Colonic mucosa (tissue), 4 donors: ENCODE data around the gene HBEGF. TPM values are rescaled to one million over a fixed set of nuclear protein-coding genes. Genes with fewer than 3 reads are reported as not detected.

Source experiments
- DNase-seq: peaks from one replicate; pipeline ENCODE4 v3.0.0-alpha.2; 2020
- H3K27ac ChIP-seq: fragments of 200-600 bp; one replicate; pipeline ENCODE4 v1.8.0; 2021
- H3K27me3 ChIP-seq: fragments of 200-600 bp; one replicate; pipeline ENCODE4 v1.8.0; 2021
- H3K36me3 ChIP-seq: fragments of 200-600 bp; one replicate; pipeline ENCODE4 v1.8.0; 2021
- H3K4me1 ChIP-seq: fragments of 200-600 bp; one replicate; pipeline ENCODE4 v1.8.0; 2021; ENCODE audit warnings: mild to moderate bottlenecking
- H3K4me3 ChIP-seq: fragments of 200-600 bp; one replicate; pipeline ENCODE4 v1.8.0; 2021
- H3K9ac ChIP-seq, 2 donors: one replicate each; pipeline ENCODE4 v1.7.0; 2013; ENCODE audit warnings: control low read depth in 2 of 2, low read depth in 2 of 2, low read length in 2 of 2
- H3K9me3 ChIP-seq: fragments of 200-600 bp; one replicate; pipeline ENCODE4 v1.8.0; 2021
- CTCF ChIP-seq: fragments of 200-600 bp; IDR thresholded peaks from one replicate; pipeline ENCODE4 v1.8.0; 2022; ENCODE audit warnings: antibody characterized with exemption, mild to moderate bottlenecking
- intact Hi-C: fragments of 100-400 bp; cut with DNase I; formaldehyde crosslinking; loops from one replicate; pipeline ENCODE4 v1.14.1; 2022
- total RNA-seq, 2 donors: library from RNA; stranded (reverse); fragmentation: NEBNext Ultra II Directional in 1 of 2; extraction: Animal tissue kit (Norgen Biotek cat#: 25700) in 1 of 2; gene quantifications; one replicate each; pipeline ENCODE4 v1.2.1, GENCODE V29; 2021
- donor health status: healthy.
- donor health status: DM: no; HTN: no; CAD: no.
- donor health status: DM: no; HTN: no; CAD: no.

HBEGF gene
- total RNA-seq, 2 donors from 2014 or later, result 4.3 to 14.6 TPM

- Histone ChIP-seq H3K4me3 (no peak overlapping the region), H3K27me3 (no peaks in the 10 kb centered on the region), H3K9me3 (no peaks in the 10 kb centered on the region), H3K36me3 (no peaks in the 10 kb centered on the region), H3K4me1 (peaks cover 4% of the 10 kb centered on the region), H3K27ac (no peak overlapping the region), H3K9ac (no peak overlapping the region)
- peak; percentile 55 for DNase-seq
- intact Hi-C loops, result no loop called here
- no peak for TF ChIP-seq CTCF
Measured at GRCh38 chr5:140383300-140383699, 36.9 kb upstream of the HBEGF start.

GRCh38 chr5:140382866-140383265 lies 36.5 kb upstream of the HBEGF start:
- peak overlapping the region; percentile 4 for H3K27ac ChIP-seq
- H3K9ac ChIP-seq, result no peak overlapping the region
- H3K9me3 ChIP-seq, result no peaks in the 10 kb centered on the region
- H3K4me1 ChIP-seq, result peaks cover 4% of the 10 kb centered on the region
- intact Hi-C loops, result no loop called here
- no peak for DNase-seq
- no peaks in the 10 kb centered on the region for H3K36me3 ChIP-seq
- TF ChIP-seq CTCF, result no peak
- H3K27me3 ChIP-seq, result no peaks in the 10 kb centered on the region
- no peak overlapping the region for H3K4me3 ChIP-seq

- Histone ChIP-seq H3K9me3 (no peaks in the 10 kb centered on the region), H3K4me1 (peaks cover 4% of the 10 kb centered on the region), H3K9ac (no peak overlapping the region), H3K27me3 (no peaks in the 10 kb centered on the region), H3K4me3 (no peak overlapping the region), H3K36me3 (no peaks in the 10 kb centered on the region), H3K27ac (peak overlapping the region; percentile 4)
- no peak for DNase-seq
- intact Hi-C loops, result no loop called here
- TF ChIP-seq CTCF, result no peak
Measured at GRCh38 chr5:140381972-140382371, 35.6 kb upstream of the HBEGF start.

GRCh38 chr5:140381351-140381750 lies 34.9 kb upstream of the HBEGF start:
- Histone ChIP-seq H3K27ac (no peak overlapping the region), H3K4me3 (no peak overlapping the region), H3K36me3 (no peaks in the 10 kb centered on the region), H3K9ac (no peak overlapping the region), H3K9me3 (no peaks in the 10 kb centered on the region), H3K4me1 (peaks cover 4% of the 10 kb centered on the region), H3K27me3 (no peaks in the 10 kb centered on the region)
- intact Hi-C loops, result no loop called here
- no peak for TF ChIP-seq CTCF
- no peak for DNase-seq

DNA sequence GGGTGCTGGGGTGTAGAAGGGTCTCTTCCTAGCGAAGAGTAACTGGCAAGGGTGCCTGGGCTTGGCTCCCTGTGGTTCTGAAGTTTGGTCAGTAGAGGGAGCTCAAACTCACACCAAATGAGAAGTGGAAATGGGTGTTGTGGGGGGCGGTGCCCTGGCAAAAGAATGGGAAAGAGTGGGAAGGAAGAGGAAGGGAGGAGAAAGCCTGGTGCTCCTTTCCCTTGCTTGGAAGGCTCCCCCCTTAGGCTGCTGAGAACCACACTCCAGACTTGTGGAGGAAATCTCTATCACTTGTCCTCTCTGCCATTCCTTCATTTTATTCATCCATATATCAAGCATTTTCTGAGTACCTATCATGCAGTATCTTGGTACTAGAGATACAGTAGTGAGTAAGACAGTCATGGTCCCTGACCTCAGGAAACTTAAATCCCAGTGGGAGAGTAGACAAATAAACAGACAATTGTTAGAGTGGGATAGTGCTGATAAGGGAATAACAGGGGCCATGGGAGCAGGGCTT lies 26.6 kb upstream of the HBEGF start:
- intact Hi-C loops, result loop anchor here (5.0 to 10.0 kb wide), 2 partner anchors 172 to 264 kb away; partner anchors contain the start of genes EIF4EBP3 and TMCO6
- Histone ChIP-seq H3K27ac (no peak overlapping the region), H3K27me3 (no peaks in the 10 kb centered on the region), H3K4me1 (peaks cover 5% of the 10 kb centered on the region), H3K36me3 (no peaks in the 10 kb centered on the region), H3K9ac (peak overlapping the region in 1 of 2 donors; percentile 4), H3K9me3 (no peaks in the 10 kb centered on the region), H3K4me3 (no peak overlapping the region)
- peak; percentile 68 for TF ChIP-seq CTCF
- DNase-seq, result peak; percentile 81
